ENCODE results near the gene TSHZ2.

DNA sequence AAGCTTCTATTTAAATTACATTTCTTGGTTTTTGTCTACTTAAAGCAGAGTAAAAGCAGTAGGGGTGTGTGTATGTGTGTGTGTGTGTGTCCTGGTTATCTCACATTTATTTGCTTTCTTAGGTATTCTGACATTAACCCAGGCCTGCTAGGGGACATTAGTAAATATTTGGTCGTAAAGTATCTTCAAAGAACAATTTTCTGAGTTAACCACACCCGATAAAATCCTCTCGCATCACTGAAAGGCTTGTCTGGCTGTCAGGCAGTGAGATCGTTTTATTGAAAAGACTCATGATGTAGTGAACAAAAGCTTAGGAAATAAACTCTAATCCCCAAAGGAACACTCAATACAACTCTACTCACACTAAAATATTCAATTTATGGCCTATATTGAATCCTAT, 543.6 kb downstream of the TSHZ2 start:
- TF ChIP-seq CTCF (IDR thresholded peaks at IDR 0.05; ENCODE audit: poor library complexity) (no peak), EZH2phosphoT487 (IDR thresholded peaks at IDR 0.05; ENCODE audit: low read depth, severe bottlenecking, unreplicated experiment) (no peak), EZH2 (IDR thresholded peaks at IDR 0.05; ENCODE audit: borderline replicate concordance) (no peak)
